ENCODE results near the gene CD72. TPM values are rescaled to one million over a fixed set of nuclear protein-coding genes. Genes with fewer than 3 reads are reported as not detected.

Gene CD72, protein sequence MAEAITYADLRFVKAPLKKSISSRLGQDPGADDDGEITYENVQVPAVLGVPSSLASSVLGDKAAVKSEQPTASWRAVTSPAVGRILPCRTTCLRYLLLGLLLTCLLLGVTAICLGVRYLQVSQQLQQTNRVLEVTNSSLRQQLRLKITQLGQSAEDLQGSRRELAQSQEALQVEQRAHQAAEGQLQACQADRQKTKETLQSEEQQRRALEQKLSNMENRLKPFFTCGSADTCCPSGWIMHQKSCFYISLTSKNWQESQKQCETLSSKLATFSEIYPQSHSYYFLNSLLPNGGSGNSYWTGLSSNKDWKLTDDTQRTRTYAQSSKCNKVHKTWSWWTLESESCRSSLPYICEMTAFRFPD
- 0.06 to 0.13 TPM (median 0.10 TPM) in 3 of 5 replicates, not detected in the others for total RNA-seq (2022; extraction: Qiagen RNA extraction; ENCODE audit: low read depth)

DNA sequence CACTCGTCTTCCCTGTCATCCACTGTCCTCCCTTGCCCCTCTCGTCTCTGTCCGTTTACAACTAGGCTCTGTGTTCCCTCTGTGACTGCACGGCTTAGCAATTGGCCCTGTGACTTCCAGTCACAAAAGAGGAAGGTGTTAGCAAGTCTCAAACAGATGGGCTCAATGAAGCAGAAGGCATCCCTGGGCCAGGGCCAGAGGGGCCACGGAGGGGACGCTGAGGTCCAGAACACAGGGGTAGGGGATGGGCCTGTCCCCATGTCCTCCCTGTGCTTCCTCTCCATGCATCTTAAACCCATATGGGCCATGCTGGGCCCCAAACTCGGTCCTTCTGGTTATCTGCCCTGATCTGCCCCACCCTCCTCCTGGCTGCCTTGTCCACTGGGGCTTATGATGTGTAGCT, at the start of gene CD72:
Gene CD72 (minus strand): TSS at position 89 of the 403 bp plus-strand sequence. CDS start 110 bp downstream, outside the sequence.

DNA sequence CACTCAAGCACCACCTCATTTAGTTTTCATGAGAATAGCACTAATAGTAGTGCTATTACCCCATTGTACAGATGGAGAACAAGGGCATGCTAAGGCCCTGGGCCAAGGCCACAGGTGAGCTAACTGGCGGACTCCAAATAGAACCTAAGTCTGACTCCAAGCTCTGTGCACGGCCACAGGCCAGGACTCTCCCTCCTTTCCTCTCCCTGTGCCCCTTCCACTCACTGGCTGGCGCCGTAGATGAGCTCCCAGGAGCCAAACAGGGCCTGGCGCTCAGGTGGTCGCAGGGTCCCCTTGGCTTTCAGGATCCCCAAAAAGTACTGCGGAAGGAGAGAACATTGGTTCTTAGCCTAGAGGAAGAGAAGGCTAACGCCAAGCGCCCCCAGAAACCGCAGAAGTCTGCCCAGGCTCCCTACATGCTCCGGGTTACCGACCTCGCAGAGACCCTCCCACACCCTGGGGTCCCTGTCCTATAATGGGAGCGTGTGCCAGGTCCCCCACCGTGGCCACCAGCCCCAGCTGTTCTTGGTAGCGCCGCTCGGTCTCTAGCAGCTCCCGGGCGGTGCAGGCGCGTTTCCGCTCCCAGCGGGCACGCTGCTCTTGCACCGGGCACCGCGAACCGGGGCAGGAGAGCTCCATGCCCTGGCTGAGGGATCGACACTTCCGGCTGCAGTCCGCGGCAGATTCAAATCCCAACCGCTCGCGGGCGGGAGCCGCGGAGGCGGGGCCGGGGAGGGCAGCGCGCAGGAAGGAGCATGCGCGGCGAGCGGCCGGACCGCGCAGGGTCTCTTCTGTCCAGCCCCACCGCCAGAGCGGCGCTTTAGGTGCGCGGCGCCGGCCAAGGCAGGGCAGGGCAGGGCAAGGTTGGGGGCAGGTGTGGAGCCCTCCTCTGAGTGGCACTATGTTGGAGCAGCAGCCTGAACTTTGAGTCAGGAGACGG, 46.6 kb upstream of the CD72 start, which contains the start of gene ARHGEF39:
Gene ARHGEF39 (minus strand): TSS at position 665 of the 940 bp plus-strand sequence. CDS start 26 bp downstream, at position 639.

DNA sequence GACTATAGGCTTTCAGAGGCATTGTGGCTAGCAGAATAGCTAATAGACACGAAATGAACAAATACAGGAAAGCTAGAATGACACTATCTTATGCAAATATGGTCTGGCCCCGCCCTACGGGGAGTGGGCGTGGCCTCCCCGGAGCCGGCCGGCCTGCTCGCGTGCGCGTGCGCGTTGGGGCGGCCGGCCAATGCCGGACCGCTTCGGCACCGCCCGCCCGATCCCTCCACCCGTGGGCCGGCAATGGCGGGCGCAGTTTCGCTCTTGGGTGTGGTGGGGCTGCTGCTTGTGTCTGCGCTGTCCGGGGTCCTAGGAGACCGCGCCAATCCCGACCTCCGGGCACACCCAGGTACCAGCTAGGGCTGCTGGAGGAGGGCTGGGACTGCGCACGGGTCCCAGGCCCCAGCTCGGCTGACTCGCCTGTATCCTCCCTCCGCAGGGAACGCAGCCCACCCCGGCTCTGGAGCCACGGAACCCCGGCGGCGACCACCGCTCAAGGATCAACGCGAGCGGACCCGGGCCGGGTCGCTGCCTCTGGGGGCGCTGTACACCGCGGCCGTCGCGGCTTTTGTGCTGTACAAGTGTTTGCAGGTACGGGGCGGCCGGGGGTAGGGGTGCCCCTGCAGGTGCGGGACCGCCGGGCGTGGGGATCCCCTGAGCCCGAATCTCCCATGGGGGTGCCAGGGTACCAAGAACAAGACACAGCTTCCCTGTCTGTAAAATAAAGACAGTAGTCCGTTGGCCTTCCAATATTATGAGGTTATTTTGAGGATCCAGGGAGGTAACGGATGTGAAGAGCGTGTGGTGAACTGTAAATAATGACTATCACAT, 40.1 kb upstream of the CD72 start, which contains the start of gene CCDC107:
Gene CCDC107 (plus strand): TSS at position 156 of the 831 bp plus-strand sequence. CDS start 88 bp downstream, at position 244.

DNA sequence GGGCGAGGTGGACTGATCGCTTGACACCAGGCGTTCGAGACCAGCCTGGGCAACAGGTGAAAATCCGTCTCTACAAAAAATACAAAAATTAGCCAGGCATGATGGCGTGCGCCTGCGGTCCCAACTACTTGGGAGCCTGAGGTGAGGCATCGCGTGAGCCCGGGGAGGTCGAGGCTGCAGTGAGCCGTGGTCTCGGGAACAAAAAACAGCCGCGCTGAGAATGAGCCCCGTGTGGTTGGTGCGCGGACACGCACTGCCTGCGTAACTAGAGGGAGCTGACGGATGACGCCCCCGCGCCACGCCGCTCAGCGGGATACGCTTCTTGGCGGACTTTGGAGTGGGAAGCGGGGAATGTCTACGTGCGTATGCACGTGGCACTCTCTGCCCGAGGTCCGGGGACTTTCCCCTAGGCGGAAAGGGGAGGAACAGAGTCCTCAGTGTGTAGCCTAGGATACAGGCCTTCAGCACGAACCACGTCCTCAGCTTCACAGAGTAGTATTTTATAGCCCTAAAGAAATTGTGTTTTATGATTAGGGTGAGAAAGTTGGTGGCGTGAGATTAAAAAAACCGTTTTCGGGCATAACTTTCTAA, 39.4 kb upstream of the CD72 start, which contains the start of gene RMRP:
Gene RMRP (minus strand): TSS at position 474 of the 591 bp plus-strand sequence.

DNA sequence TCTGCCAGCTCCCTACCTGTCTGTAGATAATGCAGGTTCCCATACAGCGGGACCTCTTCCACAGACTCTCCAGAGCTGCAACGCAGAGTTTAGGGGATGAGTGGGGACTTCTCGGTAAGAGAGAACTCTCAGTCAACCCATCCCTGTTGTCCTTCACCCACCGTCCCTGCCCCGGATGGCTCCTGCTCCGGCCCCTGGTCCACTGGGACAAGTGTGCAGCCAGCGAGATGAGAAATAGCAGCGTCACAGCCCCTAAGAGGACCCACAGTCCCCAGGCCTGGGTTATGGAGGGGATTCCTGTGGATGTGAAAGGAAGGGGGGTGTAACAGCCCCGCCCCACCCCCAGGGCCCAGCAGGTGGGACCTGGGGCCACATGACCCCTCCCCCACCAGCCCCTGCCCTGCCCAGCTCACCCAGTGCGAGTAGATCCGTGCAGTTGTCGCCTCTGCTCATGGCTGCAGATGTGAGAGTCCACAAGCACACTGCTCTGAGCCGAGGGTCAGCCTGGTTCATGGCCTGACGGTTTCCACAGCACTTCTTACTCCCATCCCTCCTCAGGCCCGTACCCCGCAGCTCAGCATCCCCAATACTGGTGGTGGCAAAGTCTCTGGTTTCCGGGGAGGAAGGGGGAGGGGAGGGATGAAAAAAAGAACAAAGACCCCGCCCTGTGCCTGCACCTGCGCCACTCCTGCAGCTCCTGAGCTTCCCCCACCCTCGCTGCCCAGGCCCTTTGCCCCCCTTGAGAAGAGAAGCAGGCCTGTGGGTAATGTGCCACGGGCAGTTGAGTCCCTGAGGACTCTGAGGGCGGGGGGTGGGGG, 32.3 kb upstream of the CD72 start, which contains the start of gene SIT1:
Gene SIT1 (minus strand): TSS at position 591 of the 818 bp plus-strand sequence. CDS start 78 bp downstream, at position 513.

DNA sequence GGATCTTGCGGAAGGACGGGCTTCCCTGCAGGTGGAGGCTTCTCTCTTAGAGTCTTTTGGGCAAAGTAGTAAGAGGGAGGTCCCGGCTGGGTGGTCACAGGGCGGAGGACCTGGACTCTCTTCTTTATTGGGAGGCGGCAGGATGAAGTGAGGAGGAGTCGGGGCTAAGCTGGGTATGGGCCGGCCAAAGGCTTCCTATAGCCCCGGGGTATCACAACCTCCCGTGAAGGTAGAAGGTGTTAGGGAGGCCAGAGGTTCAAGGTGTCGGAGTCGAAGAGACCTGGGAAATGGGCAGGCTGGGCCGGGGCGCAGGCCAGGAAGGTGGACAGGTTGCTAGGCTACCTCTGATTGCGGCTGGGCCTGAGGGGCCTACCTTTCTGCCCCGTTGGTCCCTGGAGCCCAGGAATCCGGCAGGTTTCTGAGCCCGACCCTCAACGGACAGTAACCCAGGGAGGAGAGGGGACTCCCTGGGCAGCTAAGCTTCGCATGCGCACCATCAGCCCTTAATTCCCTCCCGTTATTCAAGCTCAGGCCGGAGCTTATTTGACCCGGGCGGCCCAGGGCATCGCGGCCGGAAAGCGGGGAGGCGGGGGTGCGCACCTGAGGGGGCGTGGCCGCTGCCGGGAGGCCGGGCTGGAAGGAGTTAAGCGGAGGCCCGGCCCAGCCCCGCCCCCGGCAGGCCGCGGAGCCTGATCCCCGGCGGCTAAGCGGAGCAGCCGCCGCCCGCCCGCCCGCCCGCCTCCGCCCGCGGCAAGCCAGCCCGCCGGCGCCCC, 13.4 kb downstream of the CD72 start, which contains the start of gene TESK1:
Gene TESK1 (plus strand): TSS at position 685 of the 773 bp plus-strand sequence. CDS start 358 bp downstream, outside the sequence.

Other genes with a start within 250 kb of the CD72 start
- 22.2 to 25.9 TPM (median 23.8 TPM) in 5 replicates for gene RUSC2, start 128.3 kb downstream of the CD72 start, total RNA-seq (2022; extraction: Qiagen RNA extraction; ENCODE audit: low read depth)
- gene TESK1, start 13.2 kb downstream of the CD72 start, total RNA-seq (2022; extraction: Qiagen RNA extraction; ENCODE audit: low read depth), result 22.2 to 26.3 TPM (median 22.7 TPM) in 5 replicates
- not detected in 5 replicates for gene SIT1, start 32.5 kb upstream of the CD72 start, total RNA-seq (2022; extraction: Qiagen RNA extraction; ENCODE audit: low read depth)
- gene RMRP, start 39.6 kb upstream of the CD72 start, total RNA-seq (2022; extraction: Qiagen RNA extraction; ENCODE audit: low read depth), result 7.7 to 45.5 TPM (median 11.2 TPM) in 4 of 5 replicates, not detected in the other
- 20.7 to 25.4 TPM (median 22.7 TPM) in 5 replicates for gene CCDC107, start 39.9 kb upstream of the CD72 start, total RNA-seq (2022; extraction: Qiagen RNA extraction; ENCODE audit: low read depth)
- 11.9 to 21.4 TPM (median 19.4 TPM) in 5 replicates for gene ARHGEF39, start 46.8 kb upstream of the CD72 start, total RNA-seq (2022; extraction: Qiagen RNA extraction; ENCODE audit: low read depth)
- 3.4 to 8.1 TPM (median 6.2 TPM) in 5 replicates for gene CA9, start 55.5 kb upstream of the CD72 start, total RNA-seq (2022; extraction: Qiagen RNA extraction; ENCODE audit: low read depth)
- gene TPM2, start 71.5 kb upstream of the CD72 start, total RNA-seq (2022; extraction: Qiagen RNA extraction; ENCODE audit: low read depth), result 576 to 636 TPM (median 626 TPM) in 5 replicates
- 104 to 127 TPM (median 121 TPM) in 5 replicates for gene TLN1, start 113.8 kb upstream of the CD72 start, total RNA-seq (2022; extraction: Qiagen RNA extraction; ENCODE audit: low read depth)
- 55.2 to 62.8 TPM (median 58.7 TPM) in 5 replicates for gene CREB3, start 114.3 kb upstream of the CD72 start, total RNA-seq (2022; extraction: Qiagen RNA extraction; ENCODE audit: low read depth)
- 27.0 to 34.7 TPM (median 32.4 TPM) in 5 replicates for gene GBA2, start 130.8 kb upstream of the CD72 start, total RNA-seq (2022; extraction: Qiagen RNA extraction; ENCODE audit: low read depth)
- gene RGP1, start 130.9 kb upstream of the CD72 start, total RNA-seq (2022; extraction: Qiagen RNA extraction; ENCODE audit: low read depth), result 13.0 to 17.9 TPM (median 16.5 TPM) in 5 replicates
- gene MSMP, start 135.9 kb upstream of the CD72 start, total RNA-seq (2022; extraction: Qiagen RNA extraction; ENCODE audit: low read depth), result 0.23 to 0.38 TPM in 2 of 5 replicates, not detected in the others
- 3.8 to 6.4 TPM (median 5.9 TPM) in 5 replicates for gene NPR2, start 173.2 kb upstream of the CD72 start, total RNA-seq (2022; extraction: Qiagen RNA extraction; ENCODE audit: low read depth)
- 0.24 to 0.70 TPM (median 0.46 TPM) in 4 of 5 replicates, not detected in the other for gene SPAG8, start 193.8 kb upstream of the CD72 start, total RNA-seq (2022; extraction: Qiagen RNA extraction; ENCODE audit: low read depth)
- gene HINT2, start 196.6 kb upstream of the CD72 start, total RNA-seq (2022; extraction: Qiagen RNA extraction; ENCODE audit: low read depth), result 73.1 to 103 TPM (median 93.6 TPM) in 5 replicates
- gene FAM221B, start 210.3 kb upstream of the CD72 start, total RNA-seq (2022; extraction: Qiagen RNA extraction; ENCODE audit: low read depth), result not detected in 5 replicates
- gene TMEM8B, start 210.8 kb upstream of the CD72 start, total RNA-seq (2022; extraction: Qiagen RNA extraction; ENCODE audit: low read depth), result 1.5 to 3.4 TPM (median 3.1 TPM) in 5 replicates

All from A549 treated with DMSO at 1 μM for 4 hours (cell line).